Nephron (organoid): ENCODE data around the gene ZCWPW1.
"Not testable (repeated sequence)": the region's sequence is repeated elsewhere in the genome, so short reads cannot be mapped to it uniquely, and the experiment has no call there.

ENCODE experiments used
- H3K27ac Mint-ChIP-seq, 3 experiments: 2 replicates each; pipeline ENCODE4 v1.8.0; 2020; ENCODE audit warnings: mixed read lengths in 3 of 3, mild to moderate bottlenecking in 2 of 3, moderate library complexity in 1 of 3
- H3K27me3 Mint-ChIP-seq: 2 replicates; pipeline ENCODE4 v1.8.0; 2021; ENCODE audit warnings: low read depth, mild to moderate bottlenecking, moderate library complexity, mixed read lengths
- H3K36me3 Mint-ChIP-seq: 2 replicates; pipeline ENCODE4 v1.8.0; 2020; ENCODE audit warnings: low read depth, mixed read lengths
- H3K4me1 Mint-ChIP-seq: 2 replicates; pipeline ENCODE4 v1.8.0; 2020; ENCODE audit warnings: mixed read lengths
- H3K4me3 Mint-ChIP-seq, 3 experiments: 2 replicates each; pipeline ENCODE4 v1.8.0; 2020; ENCODE audit warnings: mild to moderate bottlenecking in 3 of 3, mixed read lengths in 3 of 3, moderate library complexity in 2 of 3
- H3K9me3 Mint-ChIP-seq: 2 replicates; pipeline ENCODE4 v1.8.0; 2020; ENCODE audit warnings: mixed read lengths
- TF ChIP-seq, protein P1 (sequence below), 3 experiments: fragments of 200-600 bp; sonication (generic); IDR thresholded peaks; one replicate each; pipeline ENCODE4 v1.5.0; 2021; ENCODE audit warnings: antibody characterized with exemption in 3 of 3; ENCODE audit not compliant: unreplicated experiment in 3 of 3

Gene ZCWPW1

GRCh38 chr7:100441641-100442535 is 13.4 kb upstream of the ZCWPW1 start:
- TF ChIP-seq, protein P1, sequence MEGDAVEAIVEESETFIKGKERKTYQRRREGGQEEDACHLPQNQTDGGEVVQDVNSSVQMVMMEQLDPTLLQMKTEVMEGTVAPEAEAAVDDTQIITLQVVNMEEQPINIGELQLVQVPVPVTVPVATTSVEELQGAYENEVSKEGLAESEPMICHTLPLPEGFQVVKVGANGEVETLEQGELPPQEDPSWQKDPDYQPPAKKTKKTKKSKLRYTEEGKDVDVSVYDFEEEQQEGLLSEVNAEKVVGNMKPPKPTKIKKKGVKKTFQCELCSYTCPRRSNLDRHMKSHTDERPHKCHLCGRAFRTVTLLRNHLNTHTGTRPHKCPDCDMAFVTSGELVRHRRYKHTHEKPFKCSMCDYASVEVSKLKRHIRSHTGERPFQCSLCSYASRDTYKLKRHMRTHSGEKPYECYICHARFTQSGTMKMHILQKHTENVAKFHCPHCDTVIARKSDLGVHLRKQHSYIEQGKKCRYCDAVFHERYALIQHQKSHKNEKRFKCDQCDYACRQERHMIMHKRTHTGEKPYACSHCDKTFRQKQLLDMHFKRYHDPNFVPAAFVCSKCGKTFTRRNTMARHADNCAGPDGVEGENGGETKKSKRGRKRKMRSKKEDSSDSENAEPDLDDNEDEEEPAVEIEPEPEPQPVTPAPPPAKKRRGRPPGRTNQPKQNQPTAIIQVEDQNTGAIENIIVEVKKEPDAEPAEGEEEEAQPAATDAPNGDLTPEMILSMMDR (IDR thresholded peaks at IDR 0.05; ENCODE audit: unreplicated experiment in 3 of 3), result no peak
- no peak overlapping the region for H3K4me3 Mint-ChIP-seq

GRCh38 chr7:100439244-100439643 is 10.7 kb upstream of the ZCWPW1 start:
- not testable (repeated sequence) for H3K27ac Mint-ChIP-seq, H3K4me3 Mint-ChIP-seq, H3K9me3 Mint-ChIP-seq, H3K27me3 Mint-ChIP-seq
- peaks cover 11% of the 10 kb centered on the region for H3K36me3 Mint-ChIP-seq
- peaks cover 16% of the 10 kb centered on the region for H3K4me1 Mint-ChIP-seq

More at GRCh38 chr7:100441641-100442535, 13.4 kb upstream of the ZCWPW1 start:
- no peak overlapping the region for H3K27ac Mint-ChIP-seq
- H3K36me3 Mint-ChIP-seq, result no peaks in the 10 kb centered on the region
- no peaks in the 10 kb centered on the region for H3K4me1 Mint-ChIP-seq
- H3K9me3 Mint-ChIP-seq, result no peaks in the 10 kb centered on the region
- no peaks in the 10 kb centered on the region for H3K27me3 Mint-ChIP-seq

- H3K9me3 Mint-ChIP-seq, H3K4me3 Mint-ChIP-seq, H3K27me3 Mint-ChIP-seq, H3K27ac Mint-ChIP-seq: not testable (repeated sequence)
- Mint-ChIP-seq H3K4me1 (peaks cover 19% of the 10 kb centered on the region), H3K36me3 (peaks cover 16% of the 10 kb centered on the region)
Measured at GRCh38 chr7:100438731-100439130, 10.2 kb upstream of the ZCWPW1 start.

- TF ChIP-seq, protein P1 (IDR thresholded peaks at IDR 0.05; ENCODE audit: unreplicated experiment in 3 of 3), result no peak
- no peaks in the 10 kb centered on the region for H3K27me3 Mint-ChIP-seq
- H3K4me3 Mint-ChIP-seq, result peak overlapping the region; percentile 28 to 62 (median 28)
- peaks cover 23% of the 10 kb centered on the region for H3K4me1 Mint-ChIP-seq
- peaks cover 21% of the 10 kb centered on the region for H3K36me3 Mint-ChIP-seq
- H3K9me3 Mint-ChIP-seq, result no peaks in the 10 kb centered on the region
- peak overlapping the region; percentile 40 to 70 (median 49) for H3K27ac Mint-ChIP-seq
Measured at GRCh38 chr7:100438172-100438571, 9.7 kb upstream of the ZCWPW1 start.

GRCh38 chr7:100437150-100438100 is 8.9 kb upstream of the ZCWPW1 start:
- Mint-ChIP-seq H3K4me1 (peaks cover 29% of the 10 kb centered on the region), H3K9me3 (no peaks in the 10 kb centered on the region), H3K36me3 (peaks cover 29% of the 10 kb centered on the region), H3K4me3 (peak overlapping the region; percentile 41 to 54 (median 46)), H3K27ac (peak overlapping the region in 1 of 3 experiments; percentile 45), H3K27me3 (no peaks in the 10 kb centered on the region)
- TF ChIP-seq, protein P1 (IDR thresholded peaks at IDR 0.05; ENCODE audit: unreplicated experiment in 3 of 3), result no peak

GRCh38 chr7:100435401-100436304 is 7.2 kb upstream of the ZCWPW1 start:
- TF ChIP-seq, protein P1 (IDR thresholded peaks at IDR 0.05; ENCODE audit: unreplicated experiment in 3 of 3), result no peak
- Mint-ChIP-seq H3K4me1 (peaks cover 44% of the 10 kb centered on the region), H3K27me3 (no peaks in the 10 kb centered on the region), H3K27ac (peak overlapping the region; percentile 91 to 95 (median 93)), H3K9me3 (no peaks in the 10 kb centered on the region), H3K36me3 (peaks cover 39% of the 10 kb centered on the region), H3K4me3 (peak overlapping the region; percentile 94 to 99 (median 96))
